Stimulated activated CD4-positive, alpha-beta T cell treated with anti-CD3 and anti-CD28 coated beads, TNF-alpha, amount 100 ng/mL, for 4 hours (primary cell): ENCODE results near the gene TNC.

Source experiments
- DNase-seq, 3 experiments: peaks; one replicate each; pipeline ENCODE4 v3.0.0-alpha.2; 2020; ENCODE audit warnings: low read depth in 3 of 3

The TNC gene

GRCh38 chr9:115050002-115050490 is 67.9 kb downstream of the TNC start:
- no peak for DNase-seq

GRCh38 chr9:115046824-115047223 is 71.1 kb downstream of the TNC start:
- DNase-seq: no peak

- no peak for DNase-seq
Observed at GRCh38 chr9:115046199-115046598, 71.8 kb downstream of the TNC start.

GRCh38 chr9:115043632-115044031 is 74.3 kb downstream of the TNC start:
- DNase-seq: no peak

- DNase-seq: no peak
Observed at GRCh38 chr9:115042781-115043509, 75.0 kb downstream of the TNC start.

- no peak for DNase-seq
Observed at GRCh38 chr9:115039516-115040120, 78.3 kb downstream of the TNC start.

GRCh38 chr9:115038178-115038577 is 79.8 kb downstream of the TNC start:
- DNase-seq: no peak

GRCh38 chr9:115036691-115037090 is 81.3 kb downstream of the TNC start:
- no peak for DNase-seq

- DNase-seq: no peak
Observed at GRCh38 chr9:115035841-115036612, 81.9 kb downstream of the TNC start.

GRCh38 chr9:115034801-115035200 is 83.2 kb downstream of the TNC start:
- no peak for DNase-seq

GRCh38 chr9:115033800-115034199 is 84.2 kb downstream of the TNC start:
- no peak for DNase-seq

GRCh38 chr9:115032296-115032695 is 85.7 kb downstream of the TNC start:
- DNase-seq: no peak

GRCh38 chr9:115030006-115030405 is 88.0 kb downstream of the TNC start:
- DNase-seq: no peak

GRCh38 chr9:115025721-115026120 is 92.2 kb downstream of the TNC start:
- DNase-seq: no peak

- DNase-seq: no peak
Observed at GRCh38 chr9:115024925-115025535, 92.9 kb downstream of the TNC start.

- no peak for DNase-seq
Observed at GRCh38 chr9:115022760-115023434, 95.1 kb downstream of the TNC start.

- no peak for DNase-seq
Observed at GRCh38 chr9:115018547-115019435, 99.2 kb downstream of the TNC start.

GRCh38 chr9:115016344-115016743 is 101.6 kb downstream of the TNC start:
- no peak for DNase-seq

- no peak for DNase-seq
Observed at GRCh38 chr9:115015018-115015635, 102.8 kb downstream of the TNC start.

- DNase-seq: no peak
Observed at GRCh38 chr9:115014438-115014837, 103.5 kb downstream of the TNC start.
